ENCODE results near the gene FANCD2. TPM values are rescaled to one million over a fixed set of nuclear protein-coding genes. Genes with fewer than 3 reads are reported as not detected.
"Not testable (repeated sequence)": the region's sequence is repeated elsewhere in the genome, so short reads cannot be mapped to it uniquely, and the experiment has no call there.

FANCD2 gene
- polyA plus RNA-seq, 1 of the 3 experiments (the other 2 are of a cell fraction): 7.3 TPM

DNA sequence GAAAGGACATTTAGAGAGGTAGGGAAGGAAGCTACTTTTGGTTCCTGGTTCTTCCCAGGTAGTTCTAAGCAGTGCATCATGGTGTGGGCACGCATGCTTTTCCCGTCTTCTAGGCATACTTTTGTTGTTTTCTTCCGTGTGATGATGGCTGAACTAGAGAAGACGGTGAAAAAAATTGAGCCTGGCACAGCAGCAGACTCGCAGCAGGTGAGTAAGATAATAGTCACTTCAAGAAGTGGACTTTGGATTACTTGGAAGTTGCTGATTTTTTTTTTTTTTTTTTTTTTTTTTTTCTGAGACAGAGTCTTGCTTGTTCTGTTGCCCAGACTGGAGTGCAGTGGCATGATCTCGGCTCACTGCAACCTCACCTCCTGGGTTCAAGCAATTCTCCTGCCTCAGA lies 63.9 kb downstream of the FANCD2 start:
- ChIA-PET CTCF (no interaction called here), POLR2A (no interaction called here)
- TF ChIP-seq, protein P1, sequence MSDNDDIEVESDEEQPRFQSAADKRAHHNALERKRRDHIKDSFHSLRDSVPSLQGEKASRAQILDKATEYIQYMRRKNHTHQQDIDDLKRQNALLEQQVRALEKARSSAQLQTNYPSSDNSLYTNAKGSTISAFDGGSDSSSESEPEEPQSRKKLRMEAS (IDR thresholded peaks at IDR 0.05; ENCODE audit: low read depth): no peak
- TF ChIP-seq, protein P2, sequence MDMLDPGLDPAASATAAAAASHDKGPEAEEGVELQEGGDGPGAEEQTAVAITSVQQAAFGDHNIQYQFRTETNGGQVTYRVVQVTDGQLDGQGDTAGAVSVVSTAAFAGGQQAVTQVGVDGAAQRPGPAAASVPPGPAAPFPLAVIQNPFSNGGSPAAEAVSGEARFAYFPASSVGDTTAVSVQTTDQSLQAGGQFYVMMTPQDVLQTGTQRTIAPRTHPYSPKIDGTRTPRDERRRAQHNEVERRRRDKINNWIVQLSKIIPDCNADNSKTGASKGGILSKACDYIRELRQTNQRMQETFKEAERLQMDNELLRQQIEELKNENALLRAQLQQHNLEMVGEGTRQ (IDR thresholded peaks at IDR 0.05; ENCODE audit: borderline replicate concordance, low read depth, low read length): no peak
- TF ChIP-seq, protein P3, sequence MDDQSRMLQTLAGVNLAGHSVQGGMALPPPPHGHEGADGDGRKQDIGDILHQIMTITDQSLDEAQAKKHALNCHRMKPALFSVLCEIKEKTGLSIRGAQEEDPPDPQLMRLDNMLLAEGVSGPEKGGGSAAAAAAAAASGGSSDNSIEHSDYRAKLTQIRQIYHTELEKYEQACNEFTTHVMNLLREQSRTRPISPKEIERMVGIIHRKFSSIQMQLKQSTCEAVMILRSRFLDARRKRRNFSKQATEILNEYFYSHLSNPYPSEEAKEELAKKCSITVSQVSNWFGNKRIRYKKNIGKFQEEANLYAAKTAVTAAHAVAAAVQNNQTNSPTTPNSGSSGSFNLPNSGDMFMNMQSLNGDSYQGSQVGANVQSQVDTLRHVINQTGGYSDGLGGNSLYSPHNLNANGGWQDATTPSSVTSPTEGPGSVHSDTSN (IDR thresholded peaks at IDR 0.05): no peak
- TF ChIP-seq SIN3A (IDR thresholded peaks at IDR 0.05; ENCODE audit: borderline replicate concordance, low read depth, low read length) (no peak), RXRA (IDR thresholded peaks at IDR 0.05; ENCODE audit: borderline replicate concordance, low read depth) (no peak), CHD2 (IDR thresholded peaks at IDR 0.05; ENCODE audit: low read length, partially characterized antibody) (no peak), NRF1 (IDR thresholded peaks at IDR 0.05; ENCODE audit: low read depth, low read length) (no peak), TEAD4 (IDR thresholded peaks at IDR 0.05; ENCODE audit: borderline replicate concordance, insufficient read depth) (no peak), EZH2phosphoT487 (IDR thresholded peaks at IDR 0.05; ENCODE audit: borderline replicate concordance, low read depth) (no peak), FOXM1 (IDR thresholded peaks at IDR 0.05; ENCODE audit: low read depth) (no peak), GABPA (IDR thresholded peaks at IDR 0.05; ENCODE audit: low read depth) (no peak), TCF12 (IDR thresholded peaks at IDR 0.05) (no peak), GATA2 (CRISPR knock-in tag; IDR thresholded peaks at IDR 0.05) (no peak), RCOR1 (IDR thresholded peaks at IDR 0.05; ENCODE audit: low read length) (no peak), FOSL2 (IDR thresholded peaks at IDR 0.05; ENCODE audit: borderline replicate concordance, low read depth) (no peak)
- TF ChIP-seq, protein P4, sequence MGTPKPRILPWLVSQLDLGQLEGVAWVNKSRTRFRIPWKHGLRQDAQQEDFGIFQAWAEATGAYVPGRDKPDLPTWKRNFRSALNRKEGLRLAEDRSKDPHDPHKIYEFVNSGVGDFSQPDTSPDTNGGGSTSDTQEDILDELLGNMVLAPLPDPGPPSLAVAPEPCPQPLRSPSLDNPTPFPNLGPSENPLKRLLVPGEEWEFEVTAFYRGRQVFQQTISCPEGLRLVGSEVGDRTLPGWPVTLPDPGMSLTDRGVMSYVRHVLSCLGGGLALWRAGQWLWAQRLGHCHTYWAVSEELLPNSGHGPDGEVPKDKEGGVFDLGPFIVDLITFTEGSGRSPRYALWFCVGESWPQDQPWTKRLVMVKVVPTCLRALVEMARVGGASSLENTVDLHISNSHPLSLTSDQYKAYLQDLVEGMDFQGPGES (IDR thresholded peaks at IDR 0.05; ENCODE audit: low read depth, low read length): no peak
- TF ChIP-seq, protein P5, sequence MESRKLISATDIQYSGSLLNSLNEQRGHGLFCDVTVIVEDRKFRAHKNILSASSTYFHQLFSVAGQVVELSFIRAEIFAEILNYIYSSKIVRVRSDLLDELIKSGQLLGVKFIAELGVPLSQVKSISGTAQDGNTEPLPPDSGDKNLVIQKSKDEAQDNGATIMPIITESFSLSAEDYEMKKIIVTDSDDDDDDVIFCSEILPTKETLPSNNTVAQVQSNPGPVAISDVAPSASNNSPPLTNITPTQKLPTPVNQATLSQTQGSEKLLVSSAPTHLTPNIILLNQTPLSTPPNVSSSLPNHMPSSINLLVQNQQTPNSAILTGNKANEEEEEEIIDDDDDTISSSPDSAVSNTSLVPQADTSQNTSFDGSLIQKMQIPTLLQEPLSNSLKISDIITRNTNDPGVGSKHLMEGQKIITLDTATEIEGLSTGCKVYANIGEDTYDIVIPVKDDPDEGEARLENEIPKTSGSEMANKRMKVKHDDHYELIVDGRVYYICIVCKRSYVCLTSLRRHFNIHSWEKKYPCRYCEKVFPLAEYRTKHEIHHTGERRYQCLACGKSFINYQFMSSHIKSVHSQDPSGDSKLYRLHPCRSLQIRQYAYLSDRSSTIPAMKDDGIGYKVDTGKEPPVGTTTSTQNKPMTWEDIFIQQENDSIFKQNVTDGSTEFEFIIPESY (IDR thresholded peaks at IDR 0.05; ENCODE audit: borderline replicate concordance, low read depth): no peak
- Histone ChIP-seq H3K27ac (ENCODE audit: low read depth in 2 of 2, low read length in 1 of 2) (no peak overlapping the region), H3K79me2 (ENCODE audit: insufficient read depth) (no peaks in the 10 kb centered on the region), H3K4me1 (ENCODE audit: control insufficient read depth in 1 of 2, insufficient read depth in 2 of 2, low read depth in 1 of 2, low read length in 1 of 2) (no peaks in the 10 kb centered on the region), H3K9me2 (no peaks in the 10 kb centered on the region), H3K4me3 (ENCODE audit: low read depth in 2 of 2, low read length in 1 of 2) (no peak overlapping the region), H3F3A (replicated peaks; ENCODE audit: insufficient read depth) (no peaks in the 10 kb centered on the region), H2AFZ (ENCODE audit: low read depth) (no peak overlapping the region), H3K4me2 (no peak overlapping the region), H3K9me3 (no peaks in the 10 kb centered on the region), H3K9ac (no peak overlapping the region), H4K20me1 (ENCODE audit: insufficient read depth) (no peaks in the 10 kb centered on the region), H3K36me3 (replicated peaks in 1 of 2; ENCODE audit: control insufficient read depth in 1 of 2, insufficient read depth in 2 of 2, low read length in 1 of 2) (peaks cover 6 to 22% of the 10 kb centered on the region in 2 experiments), H3K27me3 (ENCODE audit: insufficient read depth) (no peaks in the 10 kb centered on the region)
- 82% methylated on average over 6 of the region's 6 CpGs for WGBS (ENCODE audit: low lambda C conversion rate)
- DNase-seq: no peak

DNA sequence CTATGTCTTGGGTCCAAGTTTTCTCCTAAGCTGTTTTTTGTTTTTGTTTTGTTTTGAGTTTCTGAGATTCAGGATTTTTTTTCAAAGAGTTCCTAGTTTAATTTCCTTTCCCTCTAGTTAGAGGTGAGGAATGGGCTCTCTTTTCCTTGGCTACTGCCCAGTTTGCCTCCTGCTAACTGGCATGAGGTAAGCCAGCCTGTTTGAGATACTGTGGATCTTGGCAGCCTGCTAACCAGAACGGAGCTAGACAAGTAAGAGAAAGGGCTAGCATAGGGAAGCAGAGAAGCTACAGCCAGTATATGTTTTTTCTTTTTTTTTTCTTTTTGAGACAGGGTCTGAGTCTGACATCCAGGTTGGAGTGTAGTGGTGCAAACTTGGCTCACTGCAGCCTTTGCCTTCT lies 64.5 kb downstream of the FANCD2 start:
- H3K4me3 ChIP-seq (ENCODE audit: low read depth in 2 of 2, low read length in 1 of 2); H3F3A ChIP-seq (replicated peaks; ENCODE audit: insufficient read depth); H3K4me1 ChIP-seq (ENCODE audit: control insufficient read depth in 1 of 2, insufficient read depth in 2 of 2, low read depth in 1 of 2, low read length in 1 of 2); CTCF ChIA-PET; H3K27me3 ChIP-seq (ENCODE audit: insufficient read depth); H3K9me2 ChIP-seq; H3K27ac ChIP-seq (ENCODE audit: low read depth in 2 of 2, low read length in 1 of 2); H4K20me1 ChIP-seq (ENCODE audit: insufficient read depth); DNase-seq; H2AFZ ChIP-seq (ENCODE audit: low read depth); H3K4me2 ChIP-seq; H3K9ac ChIP-seq; POLR2A ChIA-PET; H3K9me3 ChIP-seq; H3K79me2 ChIP-seq (ENCODE audit: insufficient read depth): not testable (repeated sequence)
- H3K36me3 ChIP-seq (replicated peaks in 1 of 2; ENCODE audit: control insufficient read depth in 1 of 2, insufficient read depth in 2 of 2, low read length in 1 of 2): peaks cover 6 to 25% of the 10 kb centered on the region in 2 experiments
- WGBS (ENCODE audit: low lambda C conversion rate): no CpG with 5 or more reads among the region's 1 CpG

DNA sequence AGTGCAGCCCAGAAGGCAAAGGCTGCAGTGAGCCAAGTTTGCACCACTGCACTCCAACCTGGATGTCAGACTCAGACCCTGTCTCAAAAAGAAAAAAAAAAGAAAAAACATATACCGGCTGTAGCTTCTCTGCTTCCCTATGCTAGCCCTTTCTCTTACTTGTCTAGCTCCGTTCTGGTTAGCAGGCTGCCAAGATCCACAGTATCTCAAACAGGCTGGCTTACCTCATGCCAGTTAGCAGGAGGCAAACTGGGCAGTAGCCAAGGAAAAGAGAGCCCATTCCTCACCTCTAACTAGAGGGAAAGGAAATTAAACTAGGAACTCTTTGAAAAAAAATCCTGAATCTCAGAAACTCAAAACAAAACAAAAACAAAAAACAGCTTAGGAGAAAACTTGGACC lies 65.2 kb downstream of the FANCD2 start:
- H3K9me2 ChIP-seq; H3K9ac ChIP-seq; H3F3A ChIP-seq (replicated peaks; ENCODE audit: insufficient read depth); DNase-seq; H3K4me3 ChIP-seq (ENCODE audit: low read depth in 2 of 2, low read length in 1 of 2); H4K20me1 ChIP-seq (ENCODE audit: insufficient read depth); H2AFZ ChIP-seq (ENCODE audit: low read depth); H3K27me3 ChIP-seq (ENCODE audit: insufficient read depth); H3K4me1 ChIP-seq (ENCODE audit: control insufficient read depth in 1 of 2, insufficient read depth in 2 of 2, low read depth in 1 of 2, low read length in 1 of 2); H3K79me2 ChIP-seq (ENCODE audit: insufficient read depth); H3K9me3 ChIP-seq; CTCF ChIA-PET; H3K4me2 ChIP-seq; POLR2A ChIA-PET; H3K27ac ChIP-seq (ENCODE audit: low read depth in 2 of 2, low read length in 1 of 2): not testable (repeated sequence)
- H3K36me3 ChIP-seq (replicated peaks in 1 of 2; ENCODE audit: control insufficient read depth in 1 of 2, insufficient read depth in 2 of 2, low read length in 1 of 2): peaks cover 6 to 25% of the 10 kb centered on the region in 2 experiments
- 100% methylated on average over 1 of the region's 2 CpGs for WGBS (ENCODE audit: low lambda C conversion rate)
